ENCODE measurements around the gene ROR1.

DNA sequence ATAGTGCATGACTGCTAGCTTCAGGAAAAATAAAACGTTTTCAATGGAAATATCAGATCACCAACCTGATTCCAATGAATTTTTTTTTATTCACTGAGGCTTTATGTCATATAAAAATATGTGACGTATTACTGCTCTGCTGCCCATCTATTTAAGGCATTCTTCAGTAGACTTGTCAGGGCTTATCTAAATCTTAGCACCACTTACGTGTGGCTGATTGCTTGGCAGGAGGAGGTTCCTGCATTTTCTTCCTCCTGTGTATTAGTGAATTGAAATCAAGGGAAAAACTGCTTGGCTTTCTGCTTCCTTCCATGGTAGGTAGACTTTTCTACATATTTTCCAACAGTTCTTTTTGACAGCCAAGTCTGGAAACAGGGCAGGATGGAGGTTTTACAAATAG is 80.3 kb downstream of the ROR1 start:
- TF ChIP-seq, protein P1, sequence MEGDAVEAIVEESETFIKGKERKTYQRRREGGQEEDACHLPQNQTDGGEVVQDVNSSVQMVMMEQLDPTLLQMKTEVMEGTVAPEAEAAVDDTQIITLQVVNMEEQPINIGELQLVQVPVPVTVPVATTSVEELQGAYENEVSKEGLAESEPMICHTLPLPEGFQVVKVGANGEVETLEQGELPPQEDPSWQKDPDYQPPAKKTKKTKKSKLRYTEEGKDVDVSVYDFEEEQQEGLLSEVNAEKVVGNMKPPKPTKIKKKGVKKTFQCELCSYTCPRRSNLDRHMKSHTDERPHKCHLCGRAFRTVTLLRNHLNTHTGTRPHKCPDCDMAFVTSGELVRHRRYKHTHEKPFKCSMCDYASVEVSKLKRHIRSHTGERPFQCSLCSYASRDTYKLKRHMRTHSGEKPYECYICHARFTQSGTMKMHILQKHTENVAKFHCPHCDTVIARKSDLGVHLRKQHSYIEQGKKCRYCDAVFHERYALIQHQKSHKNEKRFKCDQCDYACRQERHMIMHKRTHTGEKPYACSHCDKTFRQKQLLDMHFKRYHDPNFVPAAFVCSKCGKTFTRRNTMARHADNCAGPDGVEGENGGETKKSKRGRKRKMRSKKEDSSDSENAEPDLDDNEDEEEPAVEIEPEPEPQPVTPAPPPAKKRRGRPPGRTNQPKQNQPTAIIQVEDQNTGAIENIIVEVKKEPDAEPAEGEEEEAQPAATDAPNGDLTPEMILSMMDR (conservative IDR thresholded peaks at IDR 0.05; ENCODE audit: low read depth, low read length) = no peak
- TF ChIP-seq SMC3 (IDR thresholded peaks at IDR 0.05; ENCODE audit: low read depth, low read length) (no peak), POLR2A (IDR thresholded peaks at IDR 0.05; ENCODE audit: low read depth, low read length) (no peak), RAD21 (IDR thresholded peaks at IDR 0.05; ENCODE audit: low read length) (no peak), FOS (IDR thresholded peaks at IDR 0.05; ENCODE audit: low read depth, low read length) (no peak), BHLHE40 (IDR thresholded peaks at IDR 0.05; ENCODE audit: low read depth, low read length) (no peak), CEBPB (IDR thresholded peaks at IDR 0.05; ENCODE audit: low read depth, low read length) (no peak), MAFK (IDR thresholded peaks at IDR 0.05; ENCODE audit: low read depth, low read length) (no peak), CHD1 (IDR thresholded peaks at IDR 0.05; ENCODE audit: low read depth, low read length) (no peak), RFX5 (IDR thresholded peaks at IDR 0.05; ENCODE audit: low read depth, low read length) (no peak), RCOR1 (IDR thresholded peaks at IDR 0.05; ENCODE audit: insufficient replicate concordance, low read length) (no peak)
- TF ChIP-seq, protein P2, sequence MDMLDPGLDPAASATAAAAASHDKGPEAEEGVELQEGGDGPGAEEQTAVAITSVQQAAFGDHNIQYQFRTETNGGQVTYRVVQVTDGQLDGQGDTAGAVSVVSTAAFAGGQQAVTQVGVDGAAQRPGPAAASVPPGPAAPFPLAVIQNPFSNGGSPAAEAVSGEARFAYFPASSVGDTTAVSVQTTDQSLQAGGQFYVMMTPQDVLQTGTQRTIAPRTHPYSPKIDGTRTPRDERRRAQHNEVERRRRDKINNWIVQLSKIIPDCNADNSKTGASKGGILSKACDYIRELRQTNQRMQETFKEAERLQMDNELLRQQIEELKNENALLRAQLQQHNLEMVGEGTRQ (IDR thresholded peaks at IDR 0.05; ENCODE audit: low read depth, low read length) = no peak
